ENCODE measurements around the gene AXDND1.
"Not testable (repeated sequence)": the region's sequence is repeated elsewhere in the genome, so short reads cannot be mapped to it uniquely, and the experiment has no call there.

The AXDND1 gene

GRCh38 chr1:179459606-179460206 lies 93.9 kb downstream of the AXDND1 start:
- DNase-seq (ENCODE audit: low read depth in 2 of 2), result not testable (repeated sequence)

DNA sequence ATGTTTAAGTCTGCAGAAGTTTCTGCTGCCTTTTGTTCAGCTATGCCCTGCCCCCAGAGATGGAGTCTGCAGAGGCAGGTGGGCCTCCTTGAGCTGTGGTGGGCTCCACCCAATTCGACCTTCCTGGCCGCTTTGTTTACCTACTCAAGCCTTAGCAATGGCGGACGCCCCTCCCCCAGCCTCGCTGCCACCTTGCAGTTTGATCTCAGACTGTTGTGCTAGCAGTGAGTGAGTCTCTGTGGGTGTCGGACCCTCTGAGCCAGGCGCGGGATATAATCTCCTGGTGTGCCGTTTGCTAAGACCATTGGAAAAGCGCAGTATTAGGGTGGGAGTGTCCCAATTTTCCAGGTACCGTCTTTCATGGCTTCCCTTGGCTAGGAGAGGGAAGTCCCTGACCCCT lies 99.9 kb downstream of the AXDND1 start:
- not testable (repeated sequence) for DNase-seq (ENCODE audit: low read depth in 2 of 2)

DNA sequence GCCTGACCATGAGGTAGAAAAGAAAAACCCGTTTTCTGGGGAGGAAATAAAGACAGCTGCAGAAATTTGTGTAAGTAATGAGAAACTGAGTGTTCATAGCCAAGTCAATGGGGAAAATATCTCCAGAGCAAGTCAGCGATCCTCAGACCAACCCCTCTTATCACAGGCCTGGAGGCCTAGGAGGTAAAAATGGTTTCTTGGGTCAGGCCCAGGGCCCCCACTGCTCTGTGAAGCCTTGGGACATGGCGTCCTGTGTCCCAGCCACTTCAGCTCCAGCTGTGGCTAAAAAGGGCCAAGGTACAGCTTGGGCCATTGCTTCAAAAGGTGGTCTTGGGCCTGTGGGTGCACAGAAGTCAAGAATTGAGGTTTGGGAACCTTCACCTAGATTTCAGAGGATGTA lies 108.9 kb downstream of the AXDND1 start:
- no peak for DNase-seq (ENCODE audit: low read depth in 2 of 2)

GRCh38 chr1:179476484-179476883 lies 110.7 kb downstream of the AXDND1 start:
- DNase-seq (ENCODE audit: low read depth in 2 of 2), result no peak

- no peak for DNase-seq (ENCODE audit: low read depth in 2 of 2)
These were observed 112.6 kb downstream of the AXDND1 start for GRCh38 chr1:179478370-179478769.

GRCh38 chr1:179490611-179491010 lies 124.8 kb downstream of the AXDND1 start:
- DNase-seq (ENCODE audit: low read depth in 2 of 2), result no peak

GRCh38 chr1:179493323-179493722 lies 127.6 kb downstream of the AXDND1 start:
- DNase-seq (ENCODE audit: low read depth in 2 of 2), result no peak

- no peak for DNase-seq (ENCODE audit: low read depth in 2 of 2)
These were observed 140.4 kb downstream of the AXDND1 start for GRCh38 chr1:179506199-179506598.

DNA sequence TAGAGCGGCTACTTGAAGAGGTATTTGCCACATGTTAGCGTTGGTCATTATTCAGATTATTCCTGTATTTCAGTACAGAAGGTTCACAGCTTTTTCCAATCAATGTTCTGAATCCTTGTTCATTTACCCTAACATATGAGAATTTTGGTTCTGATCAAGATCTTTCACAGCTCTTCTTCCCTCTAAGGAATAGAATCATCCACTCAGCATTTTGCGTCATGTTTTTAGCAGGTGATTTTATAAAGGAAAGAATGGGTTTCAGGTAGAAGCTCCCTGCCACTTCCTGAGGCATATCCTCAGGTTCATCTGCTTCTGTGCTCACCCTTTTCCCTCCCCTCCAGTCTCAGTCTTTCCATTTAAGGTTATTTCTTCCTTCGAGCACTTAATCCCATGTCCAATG lies 143.6 kb downstream of the AXDND1 start:
- DNase-seq (ENCODE audit: low read depth in 2 of 2), result no peak

DNA sequence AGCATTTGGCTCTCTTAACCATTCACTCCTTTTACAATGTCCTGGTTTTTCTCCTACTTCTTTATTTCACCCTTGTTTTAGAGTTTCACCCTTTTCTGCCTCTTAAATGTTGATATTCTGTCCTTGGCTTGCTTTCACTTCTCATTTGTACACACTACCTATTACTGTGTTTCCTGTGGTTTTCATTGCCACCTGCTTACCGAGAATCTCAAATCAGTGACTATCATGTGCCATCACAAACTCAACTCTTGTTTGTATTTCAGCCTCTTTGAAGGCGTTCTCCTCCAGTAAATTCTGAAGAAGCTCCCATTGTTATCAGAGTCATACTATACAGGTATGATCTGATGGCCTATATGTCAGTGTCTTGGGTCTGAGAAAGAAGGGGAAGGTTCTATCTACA lies 144.3 kb downstream of the AXDND1 start:
- DNase-seq (ENCODE audit: low read depth in 2 of 2), result no peak

DNA sequence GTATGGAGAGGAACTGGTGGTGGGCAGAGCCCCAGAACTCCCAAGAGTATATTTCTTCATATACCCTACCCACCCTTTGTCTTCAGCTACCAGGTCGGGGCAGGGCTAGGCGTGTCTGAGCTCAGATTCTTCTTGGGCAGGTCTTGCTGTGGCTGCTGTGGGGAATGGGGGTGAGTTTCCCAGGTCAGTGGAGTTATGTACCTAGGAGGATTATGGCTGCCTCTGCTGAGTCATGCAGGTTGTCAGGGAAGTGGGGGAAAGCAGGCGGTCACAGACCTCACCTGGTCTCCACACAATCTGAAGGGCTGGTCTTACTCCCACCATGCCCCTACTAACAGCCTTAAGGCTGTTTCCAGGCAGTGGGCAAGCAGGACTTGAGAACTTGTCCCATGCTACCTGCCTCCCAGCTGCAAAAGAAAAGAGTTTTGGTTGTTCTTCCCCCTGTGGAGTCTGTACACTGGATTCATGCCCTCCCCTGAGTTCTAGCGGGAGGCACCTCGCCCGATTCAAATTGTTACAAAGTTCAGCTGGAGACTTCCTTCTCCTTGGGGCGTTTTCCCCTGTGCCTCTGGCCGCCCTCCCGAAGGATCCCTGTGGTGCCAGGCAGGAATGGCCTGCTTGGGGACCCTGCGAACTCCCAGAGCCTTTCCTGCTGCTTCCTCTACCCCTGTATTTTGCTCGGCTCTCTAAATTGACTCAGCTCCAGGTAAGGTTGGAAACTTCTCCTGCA lies 151.4 kb downstream of the AXDND1 start:
- no peak for DNase-seq (ENCODE audit: low read depth in 2 of 2)

- not testable (repeated sequence) for DNase-seq (ENCODE audit: low read depth in 2 of 2)
These were observed 152.8 kb downstream of the AXDND1 start for GRCh38 chr1:179518544-179518943.

DNA sequence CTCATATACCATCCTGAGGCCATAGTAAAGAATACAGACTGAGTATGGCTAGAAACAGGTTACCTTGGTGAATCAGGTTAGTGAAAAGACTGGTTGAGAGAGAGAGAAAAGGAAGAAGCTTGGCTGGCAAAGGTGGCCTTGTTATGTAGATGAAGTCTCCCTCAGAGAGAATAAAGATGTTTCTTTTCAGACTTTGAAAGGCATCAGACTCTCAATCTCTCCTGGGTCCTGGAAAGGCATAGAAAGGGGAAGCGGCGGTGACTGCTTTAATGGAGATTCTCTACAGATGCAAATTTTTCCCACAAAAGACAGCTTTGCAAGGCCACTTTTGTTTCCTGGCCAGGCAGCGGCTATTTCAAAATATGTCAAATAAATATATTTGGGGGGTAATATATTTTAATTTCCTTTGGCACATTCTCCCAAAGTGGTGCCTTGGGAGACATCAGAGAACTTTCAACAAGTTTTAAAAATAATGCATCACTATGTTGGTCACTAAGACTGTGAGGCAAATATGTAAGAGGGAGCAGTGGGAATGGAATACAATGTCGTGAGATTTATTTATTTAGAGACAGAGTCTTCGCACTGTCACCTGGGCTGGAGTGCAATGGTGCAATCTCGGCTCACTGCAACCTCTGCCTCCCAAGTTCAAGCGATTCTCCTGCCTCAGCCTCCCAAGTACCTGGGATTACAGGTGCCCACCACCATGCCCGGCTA lies 163.9 kb downstream of the AXDND1 start:
- DNase-seq (ENCODE audit: low read depth in 2 of 2), result no peak

- no peak for DNase-seq (ENCODE audit: low read depth in 2 of 2)
These were observed 164.6 kb downstream of the AXDND1 start for GRCh38 chr1:179530352-179530751.

DNA sequence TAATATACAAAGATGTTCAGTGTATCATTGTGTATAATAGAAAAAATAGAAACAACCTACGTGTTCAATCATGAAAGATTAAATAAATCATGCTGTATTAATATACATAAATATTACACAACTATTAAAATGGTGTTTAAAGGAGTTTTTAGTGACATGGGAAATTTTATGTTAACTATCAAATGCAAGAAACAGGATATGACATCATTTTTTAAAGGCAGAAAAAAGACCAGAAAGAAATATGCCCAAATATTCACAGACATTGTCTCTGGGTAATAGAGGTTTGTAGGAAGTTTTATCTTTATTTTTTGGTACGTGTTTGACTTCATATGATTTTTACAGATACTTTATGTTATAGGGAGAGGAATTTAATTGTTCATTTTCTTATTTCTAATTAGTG lies 176.0 kb downstream of the AXDND1 start:
- no peak for DNase-seq (ENCODE audit: low read depth in 2 of 2)

- no peak for DNase-seq (ENCODE audit: low read depth in 2 of 2)
These were observed 179.6 kb downstream of the AXDND1 start for GRCh38 chr1:179545321-179545720.

DNA sequence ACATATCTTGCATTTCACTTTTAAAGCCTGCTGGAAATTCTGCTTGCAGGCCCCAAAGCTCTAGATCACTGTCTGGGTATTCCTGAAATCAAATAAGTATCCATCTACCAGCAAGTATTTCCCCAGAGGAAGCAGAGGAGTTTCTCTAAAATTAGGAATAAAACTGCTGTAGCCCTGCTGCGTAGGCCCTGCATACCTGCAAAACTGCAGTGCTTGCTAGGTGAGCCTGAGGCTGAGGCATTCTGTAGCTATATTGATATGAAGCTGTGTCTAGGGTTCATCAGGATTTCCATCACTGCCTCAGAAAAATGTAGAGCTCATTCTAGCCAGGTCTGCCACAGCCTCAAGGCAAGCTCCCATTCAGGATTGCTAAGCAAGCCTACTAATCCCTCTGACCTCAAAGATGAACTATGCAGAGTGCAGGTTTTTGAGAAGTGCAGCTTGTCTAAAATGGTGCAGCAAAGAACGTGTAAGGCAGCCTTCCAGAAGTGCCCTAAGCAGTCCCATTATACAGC lies 181.3 kb downstream of the AXDND1 start:
- DNase-seq (ENCODE audit: low read depth in 2 of 2), result no peak

DNA sequence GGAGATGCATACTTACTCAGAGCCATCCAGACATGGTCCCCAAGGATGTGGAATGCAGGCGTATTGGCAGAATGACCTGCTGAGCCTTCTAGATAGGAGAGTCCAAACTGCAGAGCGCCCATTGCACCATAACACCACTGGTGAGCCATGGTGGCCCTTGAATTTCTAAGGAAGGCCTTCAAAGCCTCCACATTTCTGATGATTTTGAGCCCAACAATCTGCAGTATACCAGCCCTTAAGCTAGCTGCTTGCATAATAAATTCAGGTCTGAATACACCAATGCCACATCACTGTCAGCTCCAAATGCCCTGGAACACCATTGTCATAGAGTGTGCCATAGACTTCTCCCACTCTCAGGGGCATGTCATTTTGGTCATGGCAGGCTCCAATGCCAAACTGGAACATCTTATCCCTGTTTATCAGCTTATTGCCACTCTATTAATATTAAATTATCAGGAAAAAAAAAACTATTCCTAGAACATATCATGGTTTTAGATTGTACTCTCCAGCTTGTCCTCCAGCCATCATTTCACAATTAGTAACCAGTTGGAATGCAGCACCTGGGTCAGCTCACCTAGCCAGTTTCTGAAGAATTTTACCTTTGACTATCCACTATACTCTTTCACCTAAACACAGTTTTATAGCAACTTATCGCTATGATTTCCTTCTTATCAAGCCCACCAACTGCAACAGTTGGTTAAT lies 183.0 kb downstream of the AXDND1 start:
- no peak for DNase-seq (ENCODE audit: low read depth in 2 of 2)

DNA sequence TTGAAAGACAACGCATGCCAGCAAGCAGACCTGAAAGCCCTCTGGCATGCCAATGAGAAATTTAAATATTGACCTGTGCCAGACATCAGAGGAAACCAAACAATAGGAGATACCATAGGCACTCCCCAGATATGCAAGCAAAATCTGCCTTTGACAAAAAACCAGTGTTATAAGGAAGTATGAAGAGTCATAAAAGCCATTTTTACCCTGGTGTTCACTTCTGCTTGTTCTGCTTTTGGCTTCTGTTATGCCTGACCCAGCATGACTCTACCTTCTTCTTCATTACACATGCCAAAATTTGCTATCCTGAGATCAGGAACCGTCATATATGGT lies 183.6 kb downstream of the AXDND1 start:
- DNase-seq (ENCODE audit: low read depth in 2 of 2), result no peak

GRCh38 chr1:179550746-179551682 lies 185.2 kb downstream of the AXDND1 start:
- DNase-seq (ENCODE audit: low read depth in 2 of 2), result no peak

DNA sequence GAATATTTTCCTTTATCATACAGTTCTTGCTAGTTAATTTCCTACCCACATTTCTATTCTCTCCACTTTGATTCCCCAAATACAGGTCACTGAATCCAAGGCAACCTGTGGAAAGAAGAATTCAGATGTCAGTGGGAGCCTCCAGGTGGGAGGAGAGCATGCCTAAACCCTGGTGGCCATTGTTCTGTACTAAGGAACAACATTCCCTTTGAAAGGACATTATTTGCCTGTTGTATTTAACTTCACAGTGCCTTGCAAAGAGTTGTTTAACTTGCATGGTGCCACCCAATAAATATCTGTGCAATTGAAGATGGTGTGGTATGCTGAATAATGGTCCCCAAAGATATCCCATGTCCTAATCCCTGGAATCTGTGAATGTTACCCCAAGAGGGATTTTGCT lies 188.7 kb downstream of the AXDND1 start:
- DNase-seq (ENCODE audit: low read depth in 2 of 2), result no peak
